GM18873 (cell line): ENCODE data around the gene LAX1.
A peak's percentile ranks its signal among the peaks of the same experiment; 100 is the strongest.
"Not testable (repeated sequence)": the region's sequence is repeated elsewhere in the genome, so short reads cannot be mapped to it uniquely, and the experiment has no call there.

Source experiments
- ATAC-seq: cut with Tn5 transposase; IDR thresholded peaks from one replicate; pipeline ENCODE4 v1.9.1; 2021; ENCODE audit warnings: mild to moderate bottlenecking, moderate library complexity, moderate number of reproducible peaks; ENCODE audit not compliant: unreplicated experiment, low FRiP score

The LAX1 gene

GRCh38 chr1:203765029-203765837 lies at the start of gene LAX1:
Gene LAX1 (plus strand): TSS chr1:203765183. CDS start chr1:203765566, 383 bp downstream.
- peak; percentile 77 for ATAC-seq

- no peak for ATAC-seq
Measured at GRCh38 chr1:203717120-203717519, 47.9 kb upstream of the LAX1 start.

GRCh38 chr1:203720242-203720641 lies 44.7 kb upstream of the LAX1 start:
- ATAC-seq, result no peak

GRCh38 chr1:203722909-203723308 lies 42.1 kb upstream of the LAX1 start:
- ATAC-seq, result no peak

- no peak for ATAC-seq
Measured at GRCh38 chr1:203726417-203726867, 38.5 kb upstream of the LAX1 start.

GRCh38 chr1:203733009-203733863 lies 31.7 kb upstream of the LAX1 start:
- no peak for ATAC-seq

- ATAC-seq, result no peak
Measured at GRCh38 chr1:203742436-203742835, 22.5 kb upstream of the LAX1 start.

- ATAC-seq, result no peak
Measured at GRCh38 chr1:203743091-203743571, 21.9 kb upstream of the LAX1 start.

GRCh38 chr1:203744075-203744972 lies 20.7 kb upstream of the LAX1 start:
- peak; percentile 46 for ATAC-seq

- ATAC-seq, result no peak
Measured at GRCh38 chr1:203746281-203746680, 18.7 kb upstream of the LAX1 start.

- ATAC-seq, result no peak
Measured at GRCh38 chr1:203751051-203751450, 13.9 kb upstream of the LAX1 start.

- not testable (repeated sequence) for ATAC-seq
Measured at GRCh38 chr1:203751618-203752361, 13.2 kb upstream of the LAX1 start.

GRCh38 chr1:203754455-203754864 lies 10.5 kb upstream of the LAX1 start:
- ATAC-seq, result peak; percentile 69

GRCh38 chr1:203756036-203756435 lies 8.9 kb upstream of the LAX1 start:
- ATAC-seq, result no peak

- ATAC-seq, result not testable (repeated sequence)
Measured at GRCh38 chr1:203758749-203759148, 6.2 kb upstream of the LAX1 start.

- no peak for ATAC-seq
Measured at GRCh38 chr1:203760506-203760905, 4.5 kb upstream of the LAX1 start.

- not testable (repeated sequence) for ATAC-seq
Measured at GRCh38 chr1:203761958-203762357, 3.0 kb upstream of the LAX1 start.

GRCh38 chr1:203763505-203763904 lies 1.5 kb upstream of the LAX1 start:
- ATAC-seq, result no peak
